ENCODE data around the gene HCK.

HCK gene

DNA sequence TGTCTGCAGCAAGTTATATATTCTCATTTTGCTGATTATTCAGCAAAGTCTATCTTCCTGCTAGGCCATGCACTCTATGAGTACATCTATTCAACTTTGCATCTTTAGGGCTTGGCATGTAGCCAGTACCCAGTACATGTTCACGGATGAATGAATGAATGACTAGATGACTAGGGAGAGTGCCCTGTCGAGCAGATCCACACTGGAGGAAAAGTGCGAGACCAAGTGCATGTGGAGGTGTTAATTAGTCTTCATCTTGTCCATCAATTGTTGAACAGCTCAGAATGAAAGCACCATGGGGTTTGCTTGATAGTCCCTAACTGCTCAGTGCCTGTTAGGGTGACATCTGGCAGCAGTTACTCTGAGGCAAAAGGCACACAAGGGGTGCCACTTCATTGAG is 87.9 kb downstream of the HCK start:
- Mint-ChIP-seq H3K27ac (no peak overlapping the region), H3K9me3 (no peaks in the 10 kb centered on the region), H3K4me3 (no peak overlapping the region), H3K27me3 (ENCODE audit: low read depth) (no peaks in the 10 kb centered on the region), H3K36me3 (ENCODE audit: low read depth) (peaks cover 64% of the 10 kb centered on the region), H3K4me1 (no peaks in the 10 kb centered on the region)
- TF ChIP-seq CTCF (IDR thresholded peaks at IDR 0.05; ENCODE audit: unreplicated experiment in 3 of 3): no peak

GRCh38 chr20:32140603-32141002 is 88.6 kb downstream of the HCK start:
- no peak for TF ChIP-seq CTCF (IDR thresholded peaks at IDR 0.05; ENCODE audit: unreplicated experiment in 3 of 3)
- Mint-ChIP-seq H3K4me1 (no peaks in the 10 kb centered on the region), H3K4me3 (no peak overlapping the region), H3K9me3 (no peaks in the 10 kb centered on the region), H3K27ac (no peak overlapping the region), H3K27me3 (ENCODE audit: low read depth) (no peaks in the 10 kb centered on the region), H3K36me3 (ENCODE audit: low read depth) (peaks cover 71% of the 10 kb centered on the region)

DNA sequence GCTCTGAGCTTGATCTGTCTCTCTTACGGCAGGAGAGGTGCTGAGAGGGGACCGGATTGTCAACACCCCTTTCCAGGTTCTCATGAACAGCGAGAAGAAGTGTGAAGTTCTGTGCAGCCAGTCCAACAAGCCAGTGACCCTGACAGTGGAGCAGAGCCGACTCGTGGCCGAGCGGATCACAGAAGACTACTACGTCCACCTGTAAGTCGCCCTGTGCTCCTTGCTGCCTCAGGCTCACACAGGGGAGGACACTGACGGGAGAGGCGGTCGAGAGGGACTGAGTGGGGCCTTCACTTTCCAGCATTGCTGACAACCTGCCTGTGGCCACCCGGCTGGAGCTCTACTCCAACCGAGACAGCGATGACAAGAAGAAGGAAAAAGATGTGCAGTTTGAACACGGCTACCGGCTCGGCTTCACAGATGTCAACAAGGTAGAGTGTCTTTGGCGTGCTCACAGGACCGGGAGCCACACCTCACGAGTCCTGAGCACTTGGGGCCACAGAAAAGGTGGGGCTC is 89.5 kb downstream of the HCK start:
- no peak overlapping the region for H3K4me3 Mint-ChIP-seq
- no peaks in the 10 kb centered on the region for H3K27me3 Mint-ChIP-seq (ENCODE audit: low read depth)
- no peaks in the 10 kb centered on the region for H3K9me3 Mint-ChIP-seq
- H3K4me1 Mint-ChIP-seq: no peaks in the 10 kb centered on the region
- no peak for TF ChIP-seq CTCF (IDR thresholded peaks at IDR 0.05; ENCODE audit: unreplicated experiment in 3 of 3)
- H3K36me3 Mint-ChIP-seq (ENCODE audit: low read depth): peaks cover 80% of the 10 kb centered on the region
- H3K27ac Mint-ChIP-seq: no peak overlapping the region

DNA sequence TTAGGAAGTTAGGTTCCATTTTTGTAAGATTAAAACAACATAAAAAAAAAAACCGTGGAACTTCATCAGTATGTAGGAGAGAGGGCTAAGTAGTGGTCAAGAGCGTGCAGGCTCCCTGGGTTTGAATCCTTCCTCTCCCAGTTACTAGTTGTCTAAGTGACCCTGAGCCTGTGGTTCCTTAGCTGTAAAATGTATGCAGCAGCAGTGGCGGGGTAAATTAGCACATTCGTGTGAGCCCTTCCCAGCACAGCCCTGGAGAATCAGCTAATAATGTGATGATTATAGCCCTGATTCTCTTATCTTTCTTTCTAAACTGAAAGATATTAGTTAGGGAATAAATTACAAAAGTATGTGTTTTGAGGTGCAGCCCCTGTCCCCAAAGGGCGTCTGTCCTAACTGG is 90.0 kb downstream of the HCK start:
- Mint-ChIP-seq H3K27me3 (ENCODE audit: low read depth) (no peaks in the 10 kb centered on the region), H3K9me3 (no peaks in the 10 kb centered on the region), H3K27ac (no peak overlapping the region), H3K4me3 (no peak overlapping the region), H3K36me3 (ENCODE audit: low read depth) (peaks cover 84% of the 10 kb centered on the region), H3K4me1 (no peaks in the 10 kb centered on the region)
- no peak for TF ChIP-seq CTCF (IDR thresholded peaks at IDR 0.05; ENCODE audit: unreplicated experiment in 3 of 3)

DNA sequence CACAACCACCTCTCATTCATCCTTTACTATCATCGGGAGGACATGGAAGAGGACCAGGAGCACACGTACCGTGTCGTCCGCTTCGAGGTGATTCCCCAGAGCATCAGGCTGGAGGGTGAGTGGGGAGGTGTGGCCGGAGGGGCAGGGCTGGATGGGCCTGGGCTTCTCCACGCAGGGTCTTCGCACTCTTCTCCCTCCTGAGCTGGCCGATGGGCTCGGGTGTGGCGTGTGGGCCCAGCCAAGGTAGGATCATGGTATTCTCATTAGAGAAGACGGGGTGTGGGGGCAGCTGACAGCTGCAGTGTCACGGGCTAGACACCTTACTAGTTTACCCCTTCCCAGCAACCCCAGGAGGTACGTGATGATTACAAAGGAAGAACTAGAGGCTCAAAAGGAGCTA is 90.9 kb downstream of the HCK start:
- Mint-ChIP-seq H3K27ac (no peak overlapping the region), H3K4me3 (no peak overlapping the region), H3K27me3 (ENCODE audit: low read depth) (no peaks in the 10 kb centered on the region), H3K36me3 (ENCODE audit: low read depth) (peaks cover 80% of the 10 kb centered on the region), H3K9me3 (no peaks in the 10 kb centered on the region), H3K4me1 (no peaks in the 10 kb centered on the region)
- TF ChIP-seq CTCF (IDR thresholded peaks at IDR 0.05; ENCODE audit: unreplicated experiment in 3 of 3): no peak

- no peaks in the 10 kb centered on the region for H3K4me1 Mint-ChIP-seq
- no peaks in the 10 kb centered on the region for H3K27me3 Mint-ChIP-seq (ENCODE audit: low read depth)
These were observed 93.0 kb downstream of the HCK start for GRCh38 chr20:32144898-32145662.

More at GRCh38 chr20:32144898-32145662, 93.0 kb downstream of the HCK start:
- TF ChIP-seq CTCF (IDR thresholded peaks at IDR 0.05; ENCODE audit: unreplicated experiment in 3 of 3): no peak
- Mint-ChIP-seq H3K27ac (no peak overlapping the region), H3K4me3 (no peak overlapping the region), H3K9me3 (no peaks in the 10 kb centered on the region), H3K36me3 (ENCODE audit: low read depth) (peaks cover 82% of the 10 kb centered on the region)
